SK-N-MC (cell line): ENCODE results near the gene IRGQ.

ENCODE experiments used
- EZH2 ChIP-seq: fragments of 200-600 bp; sonication (generic); IDR thresholded peaks from one replicate; pipeline ENCODE4 v1.6.1; 2017; ENCODE audit warnings: antibody characterized with exemption
- FOXP2 ChIP-seq: optimal IDR thresholded peaks from 2 replicates; pipeline ENCODE3; 2011; ENCODE audit warnings: mild to moderate bottlenecking, moderate library complexity; ENCODE audit not compliant: insufficient read depth; ENCODE audit errors: extremely low read length, control extremely low read depth

- TF ChIP-seq EZH2 (no peak), FOXP2 (no peak)
These were observed 14.6 kb upstream of the IRGQ start for GRCh38 chr19:43610493-43610892.
